Subcutaneous adipose tissue (tissue), 4 donors: ENCODE data around the gene ZNF646. TPM values are rescaled to one million over a fixed set of nuclear protein-coding genes. Genes with fewer than 3 reads are reported as not detected.

Experiments
- CTCF ChIP-seq: fragments of 450-650 bp; IDR thresholded peaks from one replicate; pipeline ENCODE4 v1.5.1; 2016; ENCODE audit warnings: low read depth, mild to moderate bottlenecking, control low read depth, antibody characterized with exemption, moderate library complexity
- total RNA-seq, 4 donors: library from RNA; depleted of rRNA; stranded (reverse); fragments of >200 nt; gene quantifications; one replicate each; pipeline ENCODE4 v1.1.0, GENCODE V29; 2016

ZNF646 gene
- total RNA-seq, 4 donors from 2014 or later = 8.3 to 15.6 (median 14.9) TPM

- no peak for TF ChIP-seq CTCF
Measured at GRCh38 chr16:31107465-31107867, 33.2 kb downstream of the ZNF646 start.

- TF ChIP-seq CTCF = no peak
Measured at GRCh38 chr16:31108035-31108793, 34.0 kb downstream of the ZNF646 start, which contains the start of gene BCKDK. Gene BCKDK, plus strand, starts transcription at chr16:31108386. Its CDS starts 838 bp downstream, at chr16:31109224.

GRCh38 chr16:31108794-31109558 is 34.8 kb downstream of the ZNF646 start:
- no peak for TF ChIP-seq CTCF

GRCh38 chr16:31109622-31110021 is 35.4 kb downstream of the ZNF646 start:
- TF ChIP-seq CTCF = no peak

GRCh38 chr16:31110106-31111034 is 36.1 kb downstream of the ZNF646 start:
- TF ChIP-seq CTCF = no peak

- no peak for TF ChIP-seq CTCF
Measured at GRCh38 chr16:31111881-31112466, 37.8 kb downstream of the ZNF646 start.
